Measurements from ENCODE around the gene SYK. TPM values are rescaled to one million over a fixed set of nuclear protein-coding genes. Genes with fewer than 3 reads are reported as not detected.

The SYK gene
- total RNA-seq, 1 experiment from 2014 or later: 0.28 TPM

DNA sequence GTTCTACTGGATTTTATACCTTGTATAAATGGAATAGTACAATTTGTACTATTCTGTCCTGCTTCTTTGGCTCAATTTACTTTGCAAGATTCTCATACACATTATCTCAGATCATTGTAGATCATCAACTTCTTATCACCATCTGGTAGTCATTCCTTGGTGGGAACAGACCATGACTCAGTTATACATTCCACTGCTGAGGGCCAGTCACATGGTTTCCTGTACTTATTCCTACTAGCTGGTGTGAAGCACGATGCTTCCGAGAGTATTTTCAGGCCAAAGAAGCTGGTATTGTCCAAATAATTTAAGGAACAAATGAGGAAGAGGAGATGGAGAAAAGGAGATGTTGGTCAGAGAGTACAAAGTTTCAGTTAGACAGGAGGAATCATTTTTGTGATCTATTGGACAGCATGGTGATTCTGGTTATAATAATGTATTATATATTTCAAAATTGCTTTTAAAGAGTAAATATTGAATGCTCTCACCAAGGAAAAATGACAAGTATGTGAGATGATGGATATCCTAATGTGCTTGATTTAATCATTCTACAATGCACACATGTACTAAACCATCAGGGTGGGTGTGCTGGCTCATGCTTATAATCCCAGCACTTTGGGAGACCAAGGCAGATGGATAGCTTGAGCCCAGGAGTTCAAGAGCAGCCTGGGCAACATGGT is 124.1 kb downstream of the SYK start:
- DNase-seq (ENCODE audit: low read depth, low spot score): no peak
- ATAC-seq: no peak
- Histone ChIP-seq H3K36me3 (ENCODE audit: control insufficient read depth, insufficient read depth, low read length) (no peaks in the 10 kb centered on the region), H3K4me3 (ENCODE audit: low read depth in 2 of 2, low read length in 2 of 2) (no peak overlapping the region), H3K27ac (ENCODE audit: low read length) (no peak overlapping the region), H3K9me3 (ENCODE audit: control insufficient read depth, insufficient read depth, low read depth, low read length) (no peaks in the 10 kb centered on the region), H3K4me1 (ENCODE audit: control insufficient read depth, insufficient read depth, low read length) (no peaks in the 10 kb centered on the region), H3K27me3 (ENCODE audit: control insufficient read depth, insufficient read depth, low read length) (no peaks in the 10 kb centered on the region)
- in situ Hi-C loops (cut with HindIII; ENCODE audit: low pct_unique_long_range_greater_than_20kb, low sequenced_read_pairs): no loop called here
- no TSS peak for BruUV-seq (replicated peaks)
- intact Hi-C loops (cut with micrococcal nuclease; ENCODE audit: unreplicated experiment): no loop called here
- POLR2A ChIA-PET: no interaction called here
- CTCF ChIA-PET: no interaction called here
- TF ChIP-seq, protein P1, sequence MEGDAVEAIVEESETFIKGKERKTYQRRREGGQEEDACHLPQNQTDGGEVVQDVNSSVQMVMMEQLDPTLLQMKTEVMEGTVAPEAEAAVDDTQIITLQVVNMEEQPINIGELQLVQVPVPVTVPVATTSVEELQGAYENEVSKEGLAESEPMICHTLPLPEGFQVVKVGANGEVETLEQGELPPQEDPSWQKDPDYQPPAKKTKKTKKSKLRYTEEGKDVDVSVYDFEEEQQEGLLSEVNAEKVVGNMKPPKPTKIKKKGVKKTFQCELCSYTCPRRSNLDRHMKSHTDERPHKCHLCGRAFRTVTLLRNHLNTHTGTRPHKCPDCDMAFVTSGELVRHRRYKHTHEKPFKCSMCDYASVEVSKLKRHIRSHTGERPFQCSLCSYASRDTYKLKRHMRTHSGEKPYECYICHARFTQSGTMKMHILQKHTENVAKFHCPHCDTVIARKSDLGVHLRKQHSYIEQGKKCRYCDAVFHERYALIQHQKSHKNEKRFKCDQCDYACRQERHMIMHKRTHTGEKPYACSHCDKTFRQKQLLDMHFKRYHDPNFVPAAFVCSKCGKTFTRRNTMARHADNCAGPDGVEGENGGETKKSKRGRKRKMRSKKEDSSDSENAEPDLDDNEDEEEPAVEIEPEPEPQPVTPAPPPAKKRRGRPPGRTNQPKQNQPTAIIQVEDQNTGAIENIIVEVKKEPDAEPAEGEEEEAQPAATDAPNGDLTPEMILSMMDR (IDR thresholded peaks at IDR 0.05): no peak
- TF ChIP-seq, protein P2, sequence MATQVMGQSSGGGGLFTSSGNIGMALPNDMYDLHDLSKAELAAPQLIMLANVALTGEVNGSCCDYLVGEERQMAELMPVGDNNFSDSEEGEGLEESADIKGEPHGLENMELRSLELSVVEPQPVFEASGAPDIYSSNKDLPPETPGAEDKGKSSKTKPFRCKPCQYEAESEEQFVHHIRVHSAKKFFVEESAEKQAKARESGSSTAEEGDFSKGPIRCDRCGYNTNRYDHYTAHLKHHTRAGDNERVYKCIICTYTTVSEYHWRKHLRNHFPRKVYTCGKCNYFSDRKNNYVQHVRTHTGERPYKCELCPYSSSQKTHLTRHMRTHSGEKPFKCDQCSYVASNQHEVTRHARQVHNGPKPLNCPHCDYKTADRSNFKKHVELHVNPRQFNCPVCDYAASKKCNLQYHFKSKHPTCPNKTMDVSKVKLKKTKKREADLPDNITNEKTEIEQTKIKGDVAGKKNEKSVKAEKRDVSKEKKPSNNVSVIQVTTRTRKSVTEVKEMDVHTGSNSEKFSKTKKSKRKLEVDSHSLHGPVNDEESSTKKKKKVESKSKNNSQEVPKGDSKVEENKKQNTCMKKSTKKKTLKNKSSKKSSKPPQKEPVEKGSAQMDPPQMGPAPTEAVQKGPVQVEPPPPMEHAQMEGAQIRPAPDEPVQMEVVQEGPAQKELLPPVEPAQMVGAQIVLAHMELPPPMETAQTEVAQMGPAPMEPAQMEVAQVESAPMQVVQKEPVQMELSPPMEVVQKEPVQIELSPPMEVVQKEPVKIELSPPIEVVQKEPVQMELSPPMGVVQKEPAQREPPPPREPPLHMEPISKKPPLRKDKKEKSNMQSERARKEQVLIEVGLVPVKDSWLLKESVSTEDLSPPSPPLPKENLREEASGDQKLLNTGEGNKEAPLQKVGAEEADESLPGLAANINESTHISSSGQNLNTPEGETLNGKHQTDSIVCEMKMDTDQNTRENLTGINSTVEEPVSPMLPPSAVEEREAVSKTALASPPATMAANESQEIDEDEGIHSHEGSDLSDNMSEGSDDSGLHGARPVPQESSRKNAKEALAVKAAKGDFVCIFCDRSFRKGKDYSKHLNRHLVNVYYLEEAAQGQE (IDR thresholded peaks at IDR 0.05; ENCODE audit: insufficient read depth in 1 of 2, low read depth in 2 of 2, low read length in 1 of 2): no peak
- no peak for TF ChIP-seq POLR2AphosphoS5 (IDR thresholded peaks at IDR 0.05; ENCODE audit: low read depth, low read length)
- no peak for TF ChIP-seq TCF7L2 (IDR thresholded peaks at IDR 0.05; ENCODE audit: low read depth, low read length)
- TF ChIP-seq SIN3A (IDR thresholded peaks at IDR 0.05; ENCODE audit: borderline replicate concordance, insufficient read depth, low read depth, low read length): no peak

DNA sequence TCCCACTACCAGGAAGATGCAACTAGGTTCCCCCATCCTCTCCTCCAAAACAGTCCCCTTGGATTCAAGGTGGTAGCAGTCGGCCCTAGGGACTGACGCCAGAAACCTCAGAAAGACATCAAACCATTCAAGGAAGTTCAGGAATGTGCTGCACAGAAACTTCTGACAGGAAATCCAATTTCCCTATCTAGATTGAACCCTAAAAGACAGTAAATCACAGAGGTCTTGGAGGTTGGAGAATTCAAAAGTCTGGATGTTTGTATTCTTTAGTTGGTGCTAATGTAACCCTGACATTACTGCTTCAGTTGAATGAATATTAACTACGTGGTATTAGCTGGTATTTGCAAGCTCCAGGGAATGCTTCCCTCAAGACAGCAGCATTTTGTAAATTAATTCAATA is 125.3 kb downstream of the SYK start:
- ChIA-PET POLR2A (no interaction called here), CTCF (no interaction called here)
- no peaks in the 10 kb centered on the region for H3K4me1 ChIP-seq (ENCODE audit: control insufficient read depth, insufficient read depth, low read length)
- intact Hi-C loops (cut with micrococcal nuclease; ENCODE audit: unreplicated experiment) (no loop called here), in situ Hi-C loops (cut with HindIII; ENCODE audit: low pct_unique_long_range_greater_than_20kb, low sequenced_read_pairs) (no loop called here)
- no peaks in the 10 kb centered on the region for H3K9me3 ChIP-seq (ENCODE audit: control insufficient read depth, insufficient read depth, low read depth, low read length)
- H3K36me3 ChIP-seq (ENCODE audit: control insufficient read depth, insufficient read depth, low read length): no peaks in the 10 kb centered on the region
- DNase-seq (ENCODE audit: low read depth, low spot score) (no peak), ATAC-seq (no peak)
- no peak overlapping the region for H3K4me3 ChIP-seq (ENCODE audit: low read depth in 2 of 2, low read length in 2 of 2)
- H3K27me3 ChIP-seq (ENCODE audit: control insufficient read depth, insufficient read depth, low read length): no peaks in the 10 kb centered on the region
- BruUV-seq (replicated peaks): no TSS peak
- no peak overlapping the region for H3K27ac ChIP-seq (ENCODE audit: low read length)
- TF ChIP-seq, protein P2 (IDR thresholded peaks at IDR 0.05; ENCODE audit: insufficient read depth in 1 of 2, low read depth in 2 of 2, low read length in 1 of 2): no peak
- TF ChIP-seq SIN3A (IDR thresholded peaks at IDR 0.05; ENCODE audit: borderline replicate concordance, insufficient read depth, low read depth, low read length) (no peak), TCF7L2 (IDR thresholded peaks at IDR 0.05; ENCODE audit: low read depth, low read length) (no peak)
